ENCODE data around the gene MUC6.

GRCh38 chr11:1062075-1062820 lies 25.7 kb upstream of the MUC6 start:
- TF ChIP-seq EZH2phosphoT487 (IDR thresholded peaks at IDR 0.05; ENCODE audit: low read length) (no peak), EZH2 (optimal IDR thresholded peaks at IDR 0.05; ENCODE audit: low read depth, low read length) (no peak)
